Natural killer cell treated with Interleukin-12 subunit alpha and Interleukin-12 subunit beta and Interleukin-15 and Interleukin-18, amount 100 ng/mL, for 72 hours (primary cell): Measurements from ENCODE around the gene BCAS3. TPM values are rescaled to one million over a fixed set of nuclear protein-coding genes. Genes with fewer than 3 reads are reported as not detected.
"Not testable (repeated sequence)": the region's sequence is repeated elsewhere in the genome, so short reads cannot be mapped to it uniquely, and the experiment has no call there.

ENCODE experiments used
- ATAC-seq, 2 donors: fragments of 150-1000 bp; cut with Tn5 transposase in 1 of 2; sonication (Bioruptor Pico), chemical (Tn5 transposase) in 1 of 2; 2 replicates each; pipeline ENCODE4 v1.10.0; 2021
- DNase-seq: peaks from one replicate; pipeline ENCODE4 v3.0.0; 2022; ENCODE audit warnings: low spot score
- H3K27ac Mint-ChIP-seq, 2 donors: 1 replicate in 1 of 2; 2 replicates in 1 of 2; pipeline ENCODE4 v1.8.0; 2022; ENCODE audit warnings: mixed read lengths in 2 of 2, mild to moderate bottlenecking in 1 of 2, moderate library complexity in 1 of 2
- H3K27me3 Mint-ChIP-seq, 2 donors: 1 replicate in 1 of 2; 2 replicates in 1 of 2; pipeline ENCODE4 v1.8.0; 2022; ENCODE audit warnings: mixed read lengths in 2 of 2
- H3K36me3 Mint-ChIP-seq: one replicate; pipeline ENCODE4 v1.8.0; 2022; ENCODE audit warnings: mixed read lengths
- H3K4me1 Mint-ChIP-seq, 2 donors: 1 replicate in 1 of 2; 2 replicates in 1 of 2; pipeline ENCODE4 v1.8.0; 2022; ENCODE audit warnings: low read depth in 2 of 2, mixed read lengths in 2 of 2, mild to moderate bottlenecking in 1 of 2
- H3K4me3 Mint-ChIP-seq: one replicate; pipeline ENCODE4 v1.8.0; 2022; ENCODE audit warnings: mixed read lengths
- H3K9me3 Mint-ChIP-seq: 2 replicates; pipeline ENCODE4 v1.8.0; 2022; ENCODE audit warnings: mixed read lengths
- total RNA-seq, 2 donors: library from RNA; stranded (reverse); gene quantifications; one replicate each; pipeline ENCODE4 v1.2.3, GENCODE V29; 2022

The BCAS3 gene
- total RNA-seq, 2 donors from 2014 or later: 19.5 to 26.4 TPM

DNA sequence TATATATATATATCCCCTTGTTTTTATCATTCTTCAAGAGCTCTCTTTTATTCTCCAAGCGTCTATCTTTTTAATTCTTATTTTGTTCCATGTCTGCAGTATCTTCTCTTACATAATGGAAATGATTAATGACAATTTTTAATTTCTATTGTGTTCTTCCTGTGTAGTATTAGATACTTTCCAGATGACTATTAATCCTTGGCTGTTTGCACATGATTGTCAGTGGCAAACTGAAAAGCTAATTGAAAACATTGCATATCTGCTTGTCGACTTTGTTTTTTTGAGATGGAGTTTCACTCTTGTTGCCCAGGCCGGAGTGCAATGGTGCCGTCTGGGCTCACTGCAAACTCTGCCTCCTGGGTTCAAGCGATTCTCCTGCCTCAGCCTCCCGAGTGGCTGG, 124.7 kb downstream of the BCAS3 start:
- Mint-ChIP-seq H3K36me3 (no peaks in the 10 kb centered on the region), H3K27ac (no peak overlapping the region), H3K4me1 (peaks cover 0 to 2% of the 10 kb centered on the region in 2 donors), H3K4me3 (no peak overlapping the region), H3K27me3 (no peaks in the 10 kb centered on the region), H3K9me3 (no peaks in the 10 kb centered on the region)
- DNase-seq (no peak), ATAC-seq (no peak)

DNA sequence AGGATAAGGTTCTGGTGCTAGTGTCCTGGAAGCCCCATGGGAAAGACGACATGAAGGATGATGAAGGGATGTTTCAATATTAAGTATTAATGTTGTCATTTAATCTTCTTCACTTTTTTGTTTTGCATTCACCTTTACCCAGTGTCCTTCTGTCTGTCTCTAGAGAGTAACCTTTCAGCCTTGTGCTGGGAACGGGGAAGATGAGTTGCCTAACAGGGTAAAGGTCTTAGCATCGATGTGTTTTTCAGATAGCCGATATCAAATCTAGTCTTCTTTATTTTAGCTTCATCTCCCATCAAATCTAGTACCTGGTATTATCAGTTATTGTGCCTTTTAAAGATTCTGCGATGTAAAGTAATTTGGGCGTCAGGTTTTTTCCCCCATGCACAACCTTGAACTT, 125.4 kb downstream of the BCAS3 start:
- ATAC-seq (no peak), DNase-seq (no peak)
- Mint-ChIP-seq H3K27ac (no peak overlapping the region), H3K9me3 (no peaks in the 10 kb centered on the region), H3K36me3 (no peaks in the 10 kb centered on the region), H3K27me3 (no peaks in the 10 kb centered on the region), H3K4me1 (peaks cover 0 to 2% of the 10 kb centered on the region in 2 donors), H3K4me3 (no peak overlapping the region)

DNA sequence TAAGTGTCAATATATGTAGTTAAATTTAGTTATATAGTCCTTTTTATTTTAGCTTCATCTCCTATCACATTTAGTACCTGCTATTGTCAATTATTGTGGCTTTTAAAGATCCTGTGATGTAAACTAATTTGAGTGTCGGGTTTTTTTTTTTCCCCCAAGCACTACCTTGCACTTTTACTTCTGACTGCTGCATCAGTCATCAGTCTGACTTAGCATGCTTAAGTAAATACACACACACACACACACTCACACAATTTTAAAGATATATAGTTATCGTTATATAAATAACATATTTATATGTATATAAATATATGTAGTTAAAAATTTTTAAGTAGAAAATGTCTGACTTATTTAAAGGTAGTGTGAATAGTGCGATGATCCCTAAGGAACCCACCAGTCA, 127.2 kb downstream of the BCAS3 start:
- Mint-ChIP-seq H3K27me3 (no peaks in the 10 kb centered on the region), H3K27ac (no peak overlapping the region), H3K9me3 (no peaks in the 10 kb centered on the region), H3K36me3 (peaks cover 6% of the 10 kb centered on the region), H3K4me3 (no peak overlapping the region), H3K4me1 (peaks cover 6 to 9% of the 10 kb centered on the region in 2 donors)
- ATAC-seq (no peak), DNase-seq (no peak)

DNA sequence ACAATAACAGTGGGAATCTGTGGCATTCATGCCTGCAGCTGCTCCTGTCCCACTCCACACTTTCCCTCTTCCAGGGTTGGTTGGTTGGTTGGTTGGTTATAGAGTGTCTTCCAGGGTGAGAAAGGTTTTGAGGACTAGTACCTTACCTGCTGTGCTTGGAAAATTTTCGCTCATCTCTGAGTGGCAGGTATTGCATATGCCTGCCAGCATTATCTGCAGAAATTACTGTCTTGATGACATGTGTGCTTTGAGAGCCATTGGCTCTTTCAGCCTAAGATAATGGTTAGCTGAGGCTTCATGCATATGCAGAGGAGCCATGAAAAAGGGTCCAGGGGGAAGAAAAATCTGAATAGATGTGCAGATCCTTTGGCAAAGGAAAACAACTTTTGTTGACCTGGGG, 131.8 kb downstream of the BCAS3 start:
- Mint-ChIP-seq H3K27ac (no peak overlapping the region), H3K4me1 (peaks cover 6 to 9% of the 10 kb centered on the region in 2 donors), H3K27me3 (no peaks in the 10 kb centered on the region), H3K36me3 (peaks cover 23% of the 10 kb centered on the region), H3K4me3 (no peak overlapping the region), H3K9me3 (no peaks in the 10 kb centered on the region)
- DNase-seq: no peak
- ATAC-seq: no peak

DNA sequence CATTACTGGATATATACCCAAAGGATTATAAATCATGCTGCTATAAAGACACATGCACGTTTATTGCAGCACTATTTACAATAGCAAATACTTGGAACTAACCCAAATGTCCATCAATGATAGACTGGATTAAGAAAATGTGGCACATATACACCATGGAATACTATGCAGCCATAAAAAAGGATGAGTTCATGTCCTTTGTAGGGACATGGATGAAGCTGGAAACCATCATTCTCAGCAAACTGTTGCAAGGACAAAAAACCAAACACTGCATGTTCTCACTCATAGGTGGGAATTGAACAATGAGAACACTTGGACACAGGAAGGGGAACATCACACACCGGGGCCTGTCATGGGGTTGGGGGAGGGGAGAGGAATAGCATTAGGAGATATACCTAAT, 137.3 kb downstream of the BCAS3 start:
- H3K27me3 Mint-ChIP-seq, H3K4me3 Mint-ChIP-seq: not testable (repeated sequence)

DNA sequence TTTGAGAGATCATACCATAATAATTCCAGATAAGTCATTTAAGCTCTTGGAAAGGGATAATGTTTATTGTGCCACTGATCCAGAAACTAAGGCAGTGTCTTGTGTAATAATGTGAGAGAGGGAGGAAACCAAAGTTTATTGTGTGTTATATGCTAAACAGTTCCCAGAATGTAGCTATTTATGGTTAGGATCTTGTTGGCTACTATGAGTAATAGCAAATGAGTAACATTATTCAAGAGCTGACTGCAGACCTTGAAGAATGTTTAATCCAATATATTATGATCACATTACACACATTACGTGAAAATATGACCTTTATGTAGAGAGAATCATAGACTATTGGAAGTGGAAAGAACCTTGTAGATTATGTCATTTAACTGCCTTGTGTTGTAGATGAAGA, 139.5 kb downstream of the BCAS3 start:
- Mint-ChIP-seq H3K4me3 (no peak overlapping the region), H3K27ac (no peak overlapping the region), H3K4me1 (peaks cover 5 to 7% of the 10 kb centered on the region in 2 donors), H3K36me3 (peaks cover 10% of the 10 kb centered on the region), H3K27me3 (no peaks in the 10 kb centered on the region), H3K9me3 (no peaks in the 10 kb centered on the region)
- DNase-seq (no peak), ATAC-seq (no peak)

More for the DNA sequence above, 137.3 kb downstream of the BCAS3 start:
- not testable (repeated sequence) for ATAC-seq, H3K4me1 Mint-ChIP-seq, H3K27ac Mint-ChIP-seq, H3K9me3 Mint-ChIP-seq, DNase-seq
- peaks cover 17% of the 10 kb centered on the region for H3K36me3 Mint-ChIP-seq

DNA sequence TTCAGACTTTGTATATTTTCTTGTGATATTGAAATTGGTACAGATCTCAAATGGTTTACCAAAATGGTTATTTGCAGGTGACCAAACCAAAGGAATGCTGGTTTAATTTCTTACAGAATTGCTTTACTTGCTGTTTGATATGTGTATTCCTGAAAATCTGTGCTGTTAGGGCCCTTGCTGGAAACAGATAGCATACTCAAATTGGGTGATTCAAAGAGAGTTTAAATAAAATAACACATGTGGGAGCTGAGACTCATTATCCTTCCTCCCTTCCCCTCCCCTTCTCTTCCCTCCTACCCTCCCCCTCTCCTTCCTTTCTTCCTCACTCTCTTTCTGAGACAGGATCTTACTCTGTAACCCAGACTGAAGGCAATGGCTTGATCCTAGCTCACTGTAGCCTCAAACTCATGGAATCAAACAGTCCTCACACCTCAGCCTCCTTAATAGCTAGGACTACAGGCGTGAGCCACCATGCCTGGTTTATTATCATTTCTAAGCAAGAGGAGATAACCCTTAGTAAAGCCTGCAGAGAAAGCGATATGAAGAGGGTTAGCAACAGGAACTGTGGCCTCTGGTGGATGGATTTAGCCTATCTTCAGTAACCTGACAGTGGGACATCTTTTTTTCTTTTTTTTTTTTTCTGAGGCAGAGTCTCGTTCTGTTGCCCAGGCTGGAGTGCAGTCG, 141.9 kb downstream of the BCAS3 start:
- no peaks in the 10 kb centered on the region for H3K9me3 Mint-ChIP-seq
- no peak overlapping the region for H3K27ac Mint-ChIP-seq
- ATAC-seq: no peak
- no peak overlapping the region for H3K4me3 Mint-ChIP-seq
- no peaks in the 10 kb centered on the region for H3K36me3 Mint-ChIP-seq
- DNase-seq: no peak
- H3K27me3 Mint-ChIP-seq: no peaks in the 10 kb centered on the region
- H3K4me1 Mint-ChIP-seq: peaks cover 5 to 12% of the 10 kb centered on the region in 2 donors

DNA sequence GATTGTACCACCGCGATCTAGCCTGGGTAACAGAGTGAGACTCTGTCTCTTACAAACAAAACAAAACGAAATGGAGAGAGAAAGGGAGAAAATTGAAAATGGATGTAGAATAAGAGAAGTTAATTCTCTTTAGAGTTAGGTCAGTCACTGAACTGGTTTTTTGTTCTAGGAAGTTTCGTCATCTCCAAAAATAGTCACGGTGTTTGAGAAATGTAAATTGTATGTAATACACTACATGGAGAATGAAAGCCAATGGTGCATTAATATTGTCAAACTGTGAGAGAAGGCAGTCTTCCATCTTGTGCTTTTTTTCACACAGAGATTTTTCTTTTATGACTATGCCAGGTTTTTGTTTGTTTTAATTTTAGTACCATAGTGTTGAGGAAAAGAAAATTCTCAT, 145.9 kb downstream of the BCAS3 start:
- H3K4me1 Mint-ChIP-seq: peaks cover 0 to 6% of the 10 kb centered on the region in 2 donors
- no peaks in the 10 kb centered on the region for H3K27me3 Mint-ChIP-seq
- no peak for ATAC-seq
- H3K27ac Mint-ChIP-seq: no peak overlapping the region
- no peak overlapping the region for H3K4me3 Mint-ChIP-seq
- H3K36me3 Mint-ChIP-seq: no peaks in the 10 kb centered on the region
- no peak for DNase-seq
- H3K9me3 Mint-ChIP-seq: no peaks in the 10 kb centered on the region

DNA sequence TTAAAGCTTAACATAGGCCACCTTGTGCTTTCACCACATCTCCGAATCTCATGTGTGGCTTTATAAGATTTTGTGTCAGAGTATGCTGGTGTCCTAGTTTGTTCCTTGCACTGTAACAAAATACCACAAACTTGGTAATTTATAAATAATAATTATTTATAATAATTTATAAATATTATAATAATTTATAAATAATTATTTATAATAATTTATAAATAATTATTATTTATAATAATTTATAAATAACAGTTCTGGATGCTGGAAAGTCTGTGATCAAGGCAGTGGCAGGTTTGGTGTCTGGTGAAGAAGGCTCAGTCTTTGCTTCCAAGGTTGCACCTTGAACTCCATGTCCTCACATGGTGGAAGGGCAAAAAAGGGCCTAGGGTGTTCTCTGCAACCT, 147.7 kb downstream of the BCAS3 start:
- H3K9me3 Mint-ChIP-seq: no peaks in the 10 kb centered on the region
- no peaks in the 10 kb centered on the region for H3K36me3 Mint-ChIP-seq
- peaks cover 0 to 6% of the 10 kb centered on the region in 2 donors for H3K4me1 Mint-ChIP-seq
- no peak overlapping the region for H3K27ac Mint-ChIP-seq
- no peak overlapping the region for H3K4me3 Mint-ChIP-seq
- H3K27me3 Mint-ChIP-seq: no peaks in the 10 kb centered on the region
- no peak for DNase-seq
- ATAC-seq: no peak

DNA sequence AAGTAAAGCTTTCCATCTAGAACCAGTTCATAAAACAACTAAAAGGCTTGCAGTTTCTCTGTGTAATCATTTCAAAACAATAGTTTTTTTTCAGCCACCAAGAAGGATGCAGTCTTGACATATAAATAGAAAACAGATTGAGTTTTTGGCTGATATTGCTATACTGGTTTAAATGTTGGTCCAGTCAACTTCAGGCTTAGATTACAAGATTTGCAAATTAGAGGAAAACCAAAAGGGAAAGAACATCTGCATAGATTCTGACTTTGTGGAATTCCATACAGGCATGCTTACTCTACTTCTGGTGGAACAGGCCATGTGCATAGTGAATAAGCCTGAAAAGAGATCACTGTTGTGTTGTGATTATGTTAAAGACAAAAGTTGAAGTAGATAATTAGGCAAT, 150.3 kb downstream of the BCAS3 start:
- DNase-seq (no peak), ATAC-seq (no peak)
- Mint-ChIP-seq H3K27ac (no peak overlapping the region), H3K27me3 (no peaks in the 10 kb centered on the region), H3K9me3 (no peaks in the 10 kb centered on the region), H3K36me3 (no peaks in the 10 kb centered on the region), H3K4me3 (no peak overlapping the region), H3K4me1 (peaks cover 0 to 5% of the 10 kb centered on the region in 2 donors)

DNA sequence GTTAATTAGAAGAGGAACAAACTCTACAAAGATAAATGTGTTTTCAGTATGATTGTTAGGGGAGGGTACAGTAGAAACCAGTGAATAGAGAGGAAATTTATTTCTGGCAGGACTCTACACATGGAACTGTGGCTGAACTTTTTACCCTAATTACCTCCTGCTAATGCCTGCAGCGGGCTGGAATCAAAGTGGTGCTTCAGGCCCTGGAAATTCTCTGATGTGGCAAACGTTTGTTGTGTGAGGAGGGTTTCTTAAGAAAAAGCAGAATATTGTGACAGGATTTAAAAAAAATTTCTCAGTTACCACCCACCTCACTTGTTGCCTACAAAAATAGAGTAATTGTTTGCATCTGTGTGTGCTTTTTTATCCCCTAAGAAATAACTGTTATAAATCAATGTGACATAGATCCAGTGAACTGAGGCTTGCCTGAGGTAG, 154.5 kb downstream of the BCAS3 start:
- H3K27ac Mint-ChIP-seq: no peak overlapping the region
- no peak for ATAC-seq
- DNase-seq: no peak

DNA sequence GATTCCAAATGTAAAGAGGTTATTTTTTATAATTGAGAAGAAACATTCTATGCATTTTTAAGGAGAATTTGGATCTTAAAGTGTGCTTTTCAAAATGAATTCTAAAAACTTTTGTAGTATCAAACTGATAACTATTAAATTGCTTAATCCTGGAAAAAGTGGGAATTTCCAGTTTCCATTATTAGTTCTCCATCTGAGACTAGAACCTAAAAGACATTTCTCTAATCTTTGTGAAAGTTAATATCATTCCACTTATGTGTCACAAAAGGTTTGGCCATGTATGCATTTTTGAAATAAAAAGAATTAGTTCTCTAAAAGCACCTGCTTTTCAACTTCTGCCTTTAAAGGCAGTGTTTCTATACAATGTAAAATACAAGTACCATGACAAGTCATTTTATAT, 155.0 kb downstream of the BCAS3 start:
- Mint-ChIP-seq H3K36me3 (no peaks in the 10 kb centered on the region), H3K4me1 (no peaks in the 10 kb centered on the region), H3K27ac (no peak overlapping the region), H3K4me3 (no peak overlapping the region), H3K27me3 (no peaks in the 10 kb centered on the region), H3K9me3 (no peaks in the 10 kb centered on the region)
- ATAC-seq: no peak
- no peak for DNase-seq

More for the DNA sequence above, 154.5 kb downstream of the BCAS3 start:
- Mint-ChIP-seq H3K4me1 (no peaks in the 10 kb centered on the region), H3K27me3 (no peaks in the 10 kb centered on the region), H3K36me3 (no peaks in the 10 kb centered on the region), H3K9me3 (no peaks in the 10 kb centered on the region), H3K4me3 (no peak overlapping the region)

DNA sequence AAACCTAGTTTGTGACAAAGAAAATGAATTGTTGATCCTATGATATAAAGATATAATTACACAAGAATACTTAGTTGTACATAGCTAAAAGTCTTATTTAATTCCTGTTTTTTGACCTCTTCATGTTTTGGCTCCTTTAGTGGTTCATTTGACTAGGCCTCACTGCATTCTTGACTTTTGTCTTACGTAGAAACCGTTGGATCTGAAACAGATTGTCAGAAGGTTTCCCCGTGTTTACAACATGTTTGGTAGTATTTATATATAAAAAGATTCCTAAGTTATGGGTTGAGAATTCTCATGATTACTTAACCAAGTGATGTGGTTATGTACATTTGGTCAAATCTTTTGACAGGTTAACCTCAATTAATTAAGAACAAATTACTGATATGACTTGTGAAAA, 162.8 kb downstream of the BCAS3 start:
- H3K4me3 Mint-ChIP-seq: no peak overlapping the region
- no peaks in the 10 kb centered on the region for H3K27me3 Mint-ChIP-seq
- no peaks in the 10 kb centered on the region for H3K9me3 Mint-ChIP-seq
- DNase-seq (no peak), ATAC-seq (no peak)
- H3K36me3 Mint-ChIP-seq: no peaks in the 10 kb centered on the region
- H3K27ac Mint-ChIP-seq: no peak overlapping the region
- no peaks in the 10 kb centered on the region for H3K4me1 Mint-ChIP-seq

DNA sequence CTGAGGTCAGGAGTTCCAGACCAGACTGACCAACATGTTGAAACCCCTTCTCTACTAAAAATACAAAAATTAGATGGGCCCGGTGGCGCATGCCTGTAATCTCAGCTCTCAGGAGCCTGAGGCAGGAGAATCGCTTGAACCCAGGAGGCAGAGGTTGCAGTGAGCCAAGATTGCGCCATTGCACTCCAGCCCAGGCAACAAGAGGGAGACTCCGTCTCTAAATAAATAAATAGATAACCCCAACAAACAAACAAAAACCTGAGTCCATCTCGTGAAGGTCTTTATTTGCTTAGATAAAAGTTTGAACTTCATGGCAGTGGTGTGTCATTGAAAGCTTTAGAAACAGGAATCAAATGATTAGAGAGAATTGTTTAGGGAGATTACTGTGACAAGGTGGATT, 167.4 kb downstream of the BCAS3 start:
- ATAC-seq: no peak
- no peaks in the 10 kb centered on the region for H3K9me3 Mint-ChIP-seq
- H3K4me1 Mint-ChIP-seq: peaks cover 0 to 7% of the 10 kb centered on the region in 2 donors

DNA sequence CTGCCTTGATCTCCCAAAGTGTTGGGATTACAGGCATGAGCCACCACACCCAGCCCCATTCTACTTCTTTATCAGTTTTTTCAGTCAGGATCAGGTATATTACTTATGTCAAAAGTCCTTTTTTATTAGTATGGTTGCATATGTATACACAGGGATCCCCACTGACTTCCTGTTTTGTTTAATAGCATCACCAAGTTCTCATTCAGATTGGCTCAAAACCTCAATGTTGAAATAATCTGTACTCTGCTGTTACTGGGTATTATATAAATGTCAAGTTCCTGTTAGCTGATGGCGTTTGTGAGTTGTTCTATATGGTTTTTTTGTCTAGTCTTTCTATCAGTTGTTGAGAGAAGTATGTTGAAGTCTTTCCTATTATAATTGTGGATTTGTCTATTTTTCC, 168.5 kb downstream of the BCAS3 start:
- Mint-ChIP-seq H3K27ac (no peak overlapping the region), H3K27me3 (no peaks in the 10 kb centered on the region), H3K4me1 (peaks cover 0 to 7% of the 10 kb centered on the region in 2 donors), H3K9me3 (no peaks in the 10 kb centered on the region), H3K4me3 (no peak overlapping the region), H3K36me3 (no peaks in the 10 kb centered on the region)
- ATAC-seq (no peak), DNase-seq (no peak)

More for the DNA sequence above, 167.4 kb downstream of the BCAS3 start:
- Mint-ChIP-seq H3K36me3 (no peaks in the 10 kb centered on the region), H3K27ac (no peak overlapping the region), H3K4me3 (no peak overlapping the region), H3K27me3 (no peaks in the 10 kb centered on the region)
- no peak for DNase-seq
